ENCODE measurements around the gene HGFAC. TPM values are rescaled to one million over a fixed set of nuclear protein-coding genes. Genes with fewer than 3 reads are reported as not detected.
A peak's percentile ranks its signal among the peaks of the same experiment; 100 is the strongest.

HGFAC gene
- total and polyA plus RNA-seq, 12 donors, result 0.12 to 0.84 (median 0.51) TPM; not detected in 5

DNA sequence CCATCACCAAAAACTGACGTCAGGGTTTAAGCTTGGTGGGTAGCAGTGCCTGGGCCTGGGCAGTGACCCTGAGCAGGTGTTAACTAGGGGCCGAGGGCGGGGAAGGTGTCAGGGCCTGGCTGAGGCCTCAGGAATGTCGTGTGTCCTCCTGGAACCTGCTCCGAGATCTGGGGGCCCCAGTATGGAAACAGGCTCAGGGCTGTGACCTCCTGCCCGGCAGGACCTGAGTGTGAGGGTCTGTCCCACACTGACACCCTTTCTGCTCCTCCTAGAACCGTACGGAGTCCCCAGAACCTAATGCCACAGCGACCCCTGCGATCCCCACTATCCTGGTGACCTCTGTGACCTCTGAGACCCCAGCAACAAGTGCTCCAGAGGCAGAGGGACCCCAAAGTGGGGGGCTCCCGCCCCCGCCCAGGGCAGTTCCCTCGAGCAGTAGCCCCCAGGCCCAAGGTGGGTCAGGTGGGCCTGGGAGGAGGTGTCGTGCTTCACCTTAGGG is 741 bp downstream of the HGFAC start:
- Histone ChIP-seq H3K27me3 (no peaks in the 10 kb centered on the region), H3K36me3 (replicated peaks in 1 of 2) (no peaks in the 10 kb centered on the region), H3K4me1 (replicated peaks in 1 of 2) (peaks cover 0 to 3% of the 10 kb centered on the region in 2 donors), H3K9me3 (replicated peaks in 1 of 3) (no peaks in the 10 kb centered on the region), H3K4me3 (no peak overlapping the region), H3K27ac (no peak overlapping the region)
- TF ChIP-seq POLR2A (IDR thresholded peaks at IDR 0.05), result no peak
- TF ChIP-seq, protein P1, sequence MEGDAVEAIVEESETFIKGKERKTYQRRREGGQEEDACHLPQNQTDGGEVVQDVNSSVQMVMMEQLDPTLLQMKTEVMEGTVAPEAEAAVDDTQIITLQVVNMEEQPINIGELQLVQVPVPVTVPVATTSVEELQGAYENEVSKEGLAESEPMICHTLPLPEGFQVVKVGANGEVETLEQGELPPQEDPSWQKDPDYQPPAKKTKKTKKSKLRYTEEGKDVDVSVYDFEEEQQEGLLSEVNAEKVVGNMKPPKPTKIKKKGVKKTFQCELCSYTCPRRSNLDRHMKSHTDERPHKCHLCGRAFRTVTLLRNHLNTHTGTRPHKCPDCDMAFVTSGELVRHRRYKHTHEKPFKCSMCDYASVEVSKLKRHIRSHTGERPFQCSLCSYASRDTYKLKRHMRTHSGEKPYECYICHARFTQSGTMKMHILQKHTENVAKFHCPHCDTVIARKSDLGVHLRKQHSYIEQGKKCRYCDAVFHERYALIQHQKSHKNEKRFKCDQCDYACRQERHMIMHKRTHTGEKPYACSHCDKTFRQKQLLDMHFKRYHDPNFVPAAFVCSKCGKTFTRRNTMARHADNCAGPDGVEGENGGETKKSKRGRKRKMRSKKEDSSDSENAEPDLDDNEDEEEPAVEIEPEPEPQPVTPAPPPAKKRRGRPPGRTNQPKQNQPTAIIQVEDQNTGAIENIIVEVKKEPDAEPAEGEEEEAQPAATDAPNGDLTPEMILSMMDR (IDR thresholded peaks at IDR 0.05), result no peak
- DNase-seq, result no peak
- intact Hi-C loops (cut with DNase I), result loop anchor here in 1 of 2 donors (5.0 to 10.0 kb wide), 2 partner anchors 248 to 340 kb away; no protein-coding TSS in a partner anchor
- 72 to 89% (median 77%) methylated on average over 5 to 14 of the region's 14 CpGs for WGBS, 4 donors

GRCh38 chr4:3442959-3443749 is 1.4 kb downstream of the HGFAC start:
- H3K9me3 ChIP-seq (replicated peaks in 1 of 3), result no peaks in the 10 kb centered on the region
- H3K4me3 ChIP-seq, result no peak overlapping the region
- no peak overlapping the region for H3K27ac ChIP-seq
- peak in 6 of 7 donors; percentile 43 to 67 (median 59) for DNase-seq
- intact Hi-C loops (cut with DNase I), result loop anchor here in 1 of 2 donors (5.0 to 10.0 kb wide), 2 partner anchors 248 to 341 kb away; no protein-coding TSS in a partner anchor
- peaks cover 0 to 3% of the 10 kb centered on the region in 2 donors for H3K4me1 ChIP-seq (replicated peaks in 1 of 2)
- TF ChIP-seq, protein P1 (IDR thresholded peaks at IDR 0.05), result peak; percentile 95 to 99 (median 98)
- no peak for TF ChIP-seq POLR2A (IDR thresholded peaks at IDR 0.05)
- WGBS, 4 donors, result 19 to 43% (median 41%) methylated on average over 8 to 36 of the region's 36 CpGs
- no peaks in the 10 kb centered on the region for H3K27me3 ChIP-seq
- H3K36me3 ChIP-seq (replicated peaks in 1 of 2), result no peaks in the 10 kb centered on the region

GRCh38 chr4:3443750-3444309 is 2.1 kb downstream of the HGFAC start:
- Histone ChIP-seq H3K36me3 (replicated peaks in 1 of 2) (no peaks in the 10 kb centered on the region), H3K27ac (no peak overlapping the region), H3K27me3 (no peaks in the 10 kb centered on the region), H3K9me3 (replicated peaks in 1 of 3) (no peaks in the 10 kb centered on the region), H3K4me3 (no peak overlapping the region), H3K4me1 (replicated peaks in 1 of 2) (peaks cover 0 to 3% of the 10 kb centered on the region in 2 donors)
- 49 to 68% (median 64%) methylated on average over 9 to 17 of the region's 17 CpGs; no CpG with 5 or more reads in 1 of the 4 donors for WGBS, 4 donors
- no peak for DNase-seq
- intact Hi-C loops (cut with DNase I), result loop anchor here (2.0 to 10.0 kb wide), 3 partner anchors 99 to 342 kb away; no protein-coding TSS in a partner anchor
- TF ChIP-seq POLR2A (IDR thresholded peaks at IDR 0.05), result no peak
- TF ChIP-seq, protein P1 (IDR thresholded peaks at IDR 0.05), result no peak
